GM23338 (cell line): Measurements from ENCODE around the gene PDE12.

Source experiments
- CREB1 ChIP-seq: fragments of 250-450 bp; sonication (Bioruptor Pico); IDR thresholded peaks from 2 replicates; pipeline ENCODE4 v1.5.0; 2020; ENCODE audit warnings: low read depth, mild to moderate bottlenecking, moderate library complexity
- ETS1 ChIP-seq: IDR thresholded peaks from 2 replicates; pipeline ENCODE4 v1.6.1; 2016; ENCODE audit warnings: antibody characterized with exemption
- EZH2 ChIP-seq: fragments of 200-600 bp; sonication (generic); IDR thresholded peaks from one replicate; pipeline ENCODE4 v1.8.0; 2017; ENCODE audit warnings: antibody characterized with exemption, mild to moderate bottlenecking, low read depth; ENCODE audit not compliant: unreplicated experiment
- EZH2phosphoT487 ChIP-seq: fragments of 200-600 bp; sonication (generic); IDR thresholded peaks from one replicate; pipeline ENCODE4 v1.8.1; 2018; ENCODE audit warnings: antibody characterized with exemption; ENCODE audit not compliant: unreplicated experiment
- POLR2AphosphoS5 ChIP-seq: IDR thresholded peaks from 2 replicates; pipeline ENCODE4 v1.6.1; 2016; ENCODE audit warnings: antibody characterized with exemption, low read depth
- STAT1 ChIP-seq: IDR thresholded peaks from one replicate; pipeline ENCODE4 v1.6.1; 2016; ENCODE audit warnings: antibody characterized with exemption; ENCODE audit not compliant: unreplicated experiment
- ZNF114 ChIP-seq: fragments of 250-450 bp; sonication (Bioruptor Pico); IDR thresholded peaks from 2 replicates; pipeline ENCODE4 v1.5.0; 2020; ENCODE audit warnings: mild to moderate bottlenecking, moderate library complexity
- ZNF331 ChIP-seq: fragments of 250-450 bp; sonication (Bioruptor Pico); IDR thresholded peaks from 2 replicates; pipeline ENCODE4 v1.5.0; 2020; ENCODE audit warnings: low read depth, mild to moderate bottlenecking, moderate library complexity
- TF ChIP-seq, protein P1 (sequence below), 2 experiments: fragments of 200-600 bp in 1 of 2; sonication (generic) in 1 of 2; conservative IDR thresholded peaks; 2 replicates each; pipeline versions ENCODE4 v1.5.1 to v1.6.1; 2016 to 2017; ENCODE audit warnings: antibody characterized with exemption in 2 of 2, low read depth in 2 of 2, mild to moderate bottlenecking in 2 of 2, moderate library complexity in 1 of 2
- TF ChIP-seq, protein P2 (sequence below): IDR thresholded peaks from one replicate; pipeline ENCODE4 v1.6.1; 2018; ENCODE audit warnings: antibody characterized with exemption; ENCODE audit not compliant: unreplicated experiment

DNA sequence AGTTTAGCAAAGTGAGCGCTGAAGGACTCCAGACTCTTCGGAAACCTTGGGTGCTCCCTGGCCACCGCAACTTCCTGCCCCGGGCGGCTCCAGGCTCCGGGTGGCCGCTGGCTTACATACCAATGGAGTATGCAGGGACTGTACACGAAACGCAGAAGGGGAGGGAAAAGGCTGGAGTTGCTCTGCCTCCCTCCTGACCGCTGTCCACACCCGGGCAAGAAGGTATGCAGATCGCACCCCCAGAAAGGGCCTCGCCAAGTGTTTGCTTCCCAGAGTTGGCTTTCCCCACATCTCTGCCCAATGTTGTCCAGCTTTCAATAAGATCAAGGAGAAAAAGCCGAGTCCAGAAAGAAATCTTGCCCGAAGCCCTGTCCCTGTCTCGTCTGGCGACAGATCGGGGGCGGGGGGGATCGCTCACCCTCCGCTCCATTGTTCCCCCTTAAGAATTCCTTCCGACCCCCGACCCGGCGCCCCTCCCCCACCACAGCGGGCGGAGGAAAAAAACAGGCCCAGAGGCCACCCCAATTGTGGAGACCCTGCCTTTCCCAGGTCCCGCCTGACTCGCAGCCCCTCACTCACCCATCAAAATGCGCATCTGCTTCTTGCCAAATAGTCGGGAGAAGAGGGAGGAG, 40.5 kb downstream of the PDE12 start:
- TF ChIP-seq, protein P1, sequence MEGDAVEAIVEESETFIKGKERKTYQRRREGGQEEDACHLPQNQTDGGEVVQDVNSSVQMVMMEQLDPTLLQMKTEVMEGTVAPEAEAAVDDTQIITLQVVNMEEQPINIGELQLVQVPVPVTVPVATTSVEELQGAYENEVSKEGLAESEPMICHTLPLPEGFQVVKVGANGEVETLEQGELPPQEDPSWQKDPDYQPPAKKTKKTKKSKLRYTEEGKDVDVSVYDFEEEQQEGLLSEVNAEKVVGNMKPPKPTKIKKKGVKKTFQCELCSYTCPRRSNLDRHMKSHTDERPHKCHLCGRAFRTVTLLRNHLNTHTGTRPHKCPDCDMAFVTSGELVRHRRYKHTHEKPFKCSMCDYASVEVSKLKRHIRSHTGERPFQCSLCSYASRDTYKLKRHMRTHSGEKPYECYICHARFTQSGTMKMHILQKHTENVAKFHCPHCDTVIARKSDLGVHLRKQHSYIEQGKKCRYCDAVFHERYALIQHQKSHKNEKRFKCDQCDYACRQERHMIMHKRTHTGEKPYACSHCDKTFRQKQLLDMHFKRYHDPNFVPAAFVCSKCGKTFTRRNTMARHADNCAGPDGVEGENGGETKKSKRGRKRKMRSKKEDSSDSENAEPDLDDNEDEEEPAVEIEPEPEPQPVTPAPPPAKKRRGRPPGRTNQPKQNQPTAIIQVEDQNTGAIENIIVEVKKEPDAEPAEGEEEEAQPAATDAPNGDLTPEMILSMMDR (conservative IDR thresholded peaks at IDR 0.05; ENCODE audit: low read depth in 2 of 2) = no peak
- TF ChIP-seq EZH2phosphoT487 (no peak), EZH2 (no peak), CREB1 (no peak), POLR2AphosphoS5 (no peak), ETS1 (no peak), ZNF114 (no peak), STAT1 (no peak), ZNF331 (no peak)
- TF ChIP-seq, protein P2, sequence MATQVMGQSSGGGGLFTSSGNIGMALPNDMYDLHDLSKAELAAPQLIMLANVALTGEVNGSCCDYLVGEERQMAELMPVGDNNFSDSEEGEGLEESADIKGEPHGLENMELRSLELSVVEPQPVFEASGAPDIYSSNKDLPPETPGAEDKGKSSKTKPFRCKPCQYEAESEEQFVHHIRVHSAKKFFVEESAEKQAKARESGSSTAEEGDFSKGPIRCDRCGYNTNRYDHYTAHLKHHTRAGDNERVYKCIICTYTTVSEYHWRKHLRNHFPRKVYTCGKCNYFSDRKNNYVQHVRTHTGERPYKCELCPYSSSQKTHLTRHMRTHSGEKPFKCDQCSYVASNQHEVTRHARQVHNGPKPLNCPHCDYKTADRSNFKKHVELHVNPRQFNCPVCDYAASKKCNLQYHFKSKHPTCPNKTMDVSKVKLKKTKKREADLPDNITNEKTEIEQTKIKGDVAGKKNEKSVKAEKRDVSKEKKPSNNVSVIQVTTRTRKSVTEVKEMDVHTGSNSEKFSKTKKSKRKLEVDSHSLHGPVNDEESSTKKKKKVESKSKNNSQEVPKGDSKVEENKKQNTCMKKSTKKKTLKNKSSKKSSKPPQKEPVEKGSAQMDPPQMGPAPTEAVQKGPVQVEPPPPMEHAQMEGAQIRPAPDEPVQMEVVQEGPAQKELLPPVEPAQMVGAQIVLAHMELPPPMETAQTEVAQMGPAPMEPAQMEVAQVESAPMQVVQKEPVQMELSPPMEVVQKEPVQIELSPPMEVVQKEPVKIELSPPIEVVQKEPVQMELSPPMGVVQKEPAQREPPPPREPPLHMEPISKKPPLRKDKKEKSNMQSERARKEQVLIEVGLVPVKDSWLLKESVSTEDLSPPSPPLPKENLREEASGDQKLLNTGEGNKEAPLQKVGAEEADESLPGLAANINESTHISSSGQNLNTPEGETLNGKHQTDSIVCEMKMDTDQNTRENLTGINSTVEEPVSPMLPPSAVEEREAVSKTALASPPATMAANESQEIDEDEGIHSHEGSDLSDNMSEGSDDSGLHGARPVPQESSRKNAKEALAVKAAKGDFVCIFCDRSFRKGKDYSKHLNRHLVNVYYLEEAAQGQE = no peak
